Activated gamma-delta T cell treated with anti-CD3 and anti-CD28 coated beads, Interleukin-2, amount 50 U/mL, for 16 hours (primary cell): ENCODE results near the gene GPC2.
"Not testable (repeated sequence)": the region's sequence is repeated elsewhere in the genome, so short reads cannot be mapped to it uniquely, and the experiment has no call there.

ENCODE experiments used
- DNase-seq: peaks from one replicate; pipeline ENCODE4 v3.0.0-alpha.2; 2020; ENCODE audit warnings: low read depth

The GPC2 gene

DNA sequence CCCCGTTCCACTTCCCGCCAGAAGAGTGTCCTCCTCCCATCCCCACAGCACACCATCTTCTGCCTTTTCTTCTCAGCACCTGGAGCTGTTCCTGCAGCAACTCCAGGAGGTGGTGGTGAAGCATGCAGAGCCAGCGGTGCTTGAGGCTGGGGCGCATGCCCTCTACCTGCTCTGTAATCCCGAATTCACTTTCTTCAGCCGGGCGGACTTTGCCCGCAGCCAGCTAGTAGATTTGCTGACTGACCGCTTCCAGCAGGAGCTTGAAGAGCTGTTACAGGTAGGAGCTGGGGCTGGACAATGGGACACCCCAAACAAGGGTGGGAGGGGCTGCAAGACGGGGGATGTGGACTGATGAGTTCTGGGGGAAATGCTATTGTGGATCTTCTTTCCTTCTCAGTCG, 23.5 kb upstream of the GPC2 start:
- no peak for DNase-seq

DNA sequence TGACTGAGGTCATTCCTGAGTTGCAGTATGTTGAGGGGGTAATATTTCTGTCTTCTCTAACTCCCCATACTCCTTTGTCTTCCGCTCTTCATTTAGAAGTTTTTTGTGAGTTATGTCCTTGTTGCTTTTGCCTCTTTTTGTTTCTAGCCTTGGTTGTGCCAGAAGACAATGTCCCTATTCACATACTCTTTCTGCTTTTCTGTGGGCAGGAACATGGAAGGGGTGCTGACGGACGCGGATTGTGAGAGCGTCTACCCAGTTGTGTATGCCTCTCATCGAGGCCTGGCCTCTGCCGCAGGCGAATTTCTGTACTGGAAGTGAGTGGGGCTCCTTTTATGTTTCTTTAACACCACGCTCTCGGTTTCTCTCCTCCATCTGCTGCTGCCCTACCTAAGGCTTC, 21.1 kb upstream of the GPC2 start:
- no peak for DNase-seq

DNA sequence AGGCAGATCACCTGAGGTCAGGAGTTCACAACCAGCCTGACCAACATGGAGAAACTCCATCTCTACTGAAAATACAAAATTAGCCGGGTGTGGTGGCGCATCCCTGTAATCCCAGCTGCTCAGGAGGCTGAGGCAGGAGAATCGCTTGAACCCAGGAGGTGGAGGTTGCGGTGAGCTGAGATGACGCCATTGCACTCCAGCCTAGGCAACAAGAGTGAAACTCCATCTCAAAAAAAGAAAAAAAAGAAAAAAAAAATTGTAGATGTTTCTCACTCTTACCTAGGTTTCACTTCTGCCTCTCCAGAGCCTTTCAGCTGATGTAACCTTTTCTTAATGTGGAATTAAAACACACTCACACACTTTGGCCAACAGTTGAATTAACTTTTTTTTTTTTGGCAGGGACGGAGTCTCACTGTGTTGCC, 18.7 kb upstream of the GPC2 start:
- DNase-seq, result not testable (repeated sequence)

DNA sequence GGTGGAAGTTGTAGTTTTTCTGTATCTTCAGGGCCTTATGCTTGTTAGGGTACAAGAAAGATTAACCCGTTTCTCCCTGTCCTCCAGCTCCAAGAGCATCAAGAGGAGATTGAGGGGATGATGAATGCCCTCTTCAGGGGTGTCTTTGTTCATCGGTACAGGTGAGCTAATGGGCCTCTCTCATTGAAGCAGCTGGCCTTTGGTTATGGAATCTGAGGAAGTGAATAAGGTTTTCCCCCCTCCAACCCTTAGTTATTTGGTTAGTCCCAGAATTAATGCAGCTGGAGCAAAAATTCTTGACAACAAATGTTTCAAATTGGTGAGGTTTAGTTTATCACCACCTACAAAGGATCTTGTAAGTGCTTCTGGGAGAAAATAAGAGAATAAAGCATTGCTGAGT, 18.0 kb upstream of the GPC2 start:
- no peak for DNase-seq

DNA sequence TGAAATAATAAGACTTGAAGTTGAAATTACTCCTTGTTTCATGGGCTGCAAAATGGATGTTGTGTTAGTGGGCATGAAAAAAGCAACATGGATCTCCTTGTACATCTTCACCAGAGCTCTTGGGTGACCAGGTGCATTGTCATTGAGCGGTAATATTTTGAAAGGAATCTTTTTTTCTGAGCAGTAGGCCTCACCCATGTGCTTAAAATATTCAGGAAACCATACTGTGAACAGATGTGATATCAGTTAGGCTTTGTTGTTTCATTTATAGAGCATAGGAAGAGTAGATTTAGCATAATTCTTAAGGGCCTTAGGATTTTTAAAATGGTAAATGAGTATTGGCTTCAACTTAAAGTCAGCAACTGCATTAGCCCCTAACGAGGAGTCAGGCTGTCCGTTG, 15.8 kb upstream of the GPC2 start:
- DNase-seq, result no peak

DNA sequence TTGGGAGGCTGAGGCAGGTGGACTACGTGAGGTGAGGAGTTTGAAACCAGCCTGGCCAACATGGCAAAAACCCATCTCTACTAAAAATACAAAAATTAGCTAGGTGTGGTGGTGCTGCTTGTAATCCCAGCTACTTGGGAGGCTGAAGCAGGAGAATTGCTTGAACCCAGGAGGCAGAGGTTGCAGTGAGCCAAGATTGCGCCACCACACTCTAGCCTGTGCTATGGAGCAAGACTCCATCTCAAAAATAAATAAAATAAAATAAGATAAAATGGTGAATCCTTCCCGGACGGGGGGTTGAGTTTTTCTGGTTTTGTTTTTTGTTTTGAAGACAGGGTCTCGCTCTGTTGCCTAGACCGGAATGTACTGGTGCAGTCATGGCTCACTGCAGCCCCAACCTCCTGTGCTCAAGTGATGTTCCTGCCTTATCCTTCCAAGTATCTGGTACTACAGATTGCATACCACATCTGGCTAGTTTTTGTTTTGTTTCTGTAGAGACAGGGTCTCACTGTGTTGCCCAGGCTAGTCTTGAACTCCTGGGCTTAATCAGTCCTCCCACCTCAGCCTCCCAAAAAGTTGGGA, 15.2 kb upstream of the GPC2 start:
- not testable (repeated sequence) for DNase-seq

DNA sequence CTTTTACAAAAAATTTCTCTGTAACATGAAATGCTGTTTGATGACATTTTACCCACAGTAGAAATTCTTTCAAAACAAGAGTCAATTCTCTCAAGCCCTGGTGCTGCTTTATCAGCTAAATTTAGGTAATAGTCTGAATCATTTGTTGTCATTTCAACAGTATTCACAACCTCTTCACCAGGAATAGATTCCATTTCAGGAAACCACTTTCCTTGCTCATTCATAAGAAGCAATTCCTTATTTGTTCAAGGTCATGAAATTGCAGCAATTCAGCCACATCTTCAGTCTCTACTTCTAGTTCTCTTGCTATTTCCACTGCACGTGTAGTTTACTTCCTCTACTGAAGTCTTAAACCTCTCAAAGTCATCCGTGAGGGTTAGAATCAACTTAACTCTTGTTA, 14.6 kb upstream of the GPC2 start:
- no peak for DNase-seq

DNA sequence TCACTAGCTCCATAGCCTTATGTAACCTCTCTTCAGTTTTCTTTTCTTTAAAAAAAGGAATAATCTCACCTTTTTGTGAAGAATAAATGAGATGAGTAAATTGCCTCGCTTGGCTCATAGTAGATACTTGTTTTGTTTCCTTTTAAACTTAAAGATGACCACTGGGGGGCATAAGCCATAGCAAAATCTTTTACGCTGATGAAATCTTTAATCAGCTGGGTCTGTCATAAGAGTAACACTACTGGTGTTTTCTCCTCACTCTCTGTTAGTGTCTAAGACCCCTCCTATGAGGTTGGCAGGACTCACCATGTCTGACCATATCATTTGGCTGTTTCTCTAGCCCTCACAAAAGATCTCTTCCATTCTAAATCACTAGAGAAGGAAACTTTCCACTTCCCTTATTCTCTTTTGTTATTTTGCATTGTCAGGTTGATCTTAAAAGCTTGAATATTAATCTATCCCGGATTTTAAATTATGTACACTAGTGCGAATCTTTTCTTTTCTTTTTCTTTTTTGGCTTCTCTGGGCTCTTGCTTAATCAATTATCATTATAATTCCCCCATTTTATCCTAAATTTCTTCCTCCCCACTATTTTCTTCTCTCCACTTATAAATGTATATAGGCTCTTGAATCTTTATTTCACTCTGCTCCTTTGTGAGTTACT, 13.0 kb upstream of the GPC2 start:
- no peak for DNase-seq

DNA sequence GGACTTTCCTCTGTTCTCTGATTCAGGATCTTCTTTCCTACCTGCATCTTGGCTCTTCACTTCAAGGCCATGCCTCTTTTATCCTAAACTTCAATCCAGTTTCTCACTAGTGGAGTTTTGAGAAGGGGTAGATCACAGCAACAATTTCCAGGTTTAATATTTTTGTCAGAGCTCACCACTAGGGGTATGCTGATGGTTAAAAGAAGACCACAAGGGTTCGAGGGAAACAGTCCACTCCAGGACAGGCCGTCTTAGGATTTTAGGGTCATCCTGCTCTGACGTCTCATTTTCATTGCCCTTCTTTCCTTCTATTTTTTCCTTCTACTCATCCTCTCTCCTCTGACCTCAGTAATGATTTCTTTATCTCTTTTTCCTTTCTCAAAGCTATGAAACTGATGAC, 11.9 kb upstream of the GPC2 start:
- DNase-seq, result no peak

DNA sequence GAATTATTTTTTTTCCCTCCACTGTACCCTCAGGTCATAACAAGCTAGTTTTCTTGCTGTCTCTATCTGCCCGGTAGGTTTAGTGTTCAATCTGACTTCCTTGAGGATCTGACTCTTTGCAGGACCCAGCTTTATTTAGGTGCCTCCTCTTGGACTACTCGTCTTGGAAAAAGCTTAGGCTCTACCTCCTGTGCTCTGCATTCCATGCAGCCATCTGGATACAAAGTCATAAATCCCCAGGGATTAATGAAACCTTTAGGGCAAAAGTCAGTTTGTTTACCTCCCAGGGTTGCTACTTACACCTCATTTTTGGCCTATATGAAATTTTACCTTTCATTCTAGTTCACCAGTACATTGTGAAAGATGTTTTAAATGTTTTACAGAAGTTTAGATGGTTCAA, 8.5 kb upstream of the GPC2 start:
- no peak for DNase-seq

DNA sequence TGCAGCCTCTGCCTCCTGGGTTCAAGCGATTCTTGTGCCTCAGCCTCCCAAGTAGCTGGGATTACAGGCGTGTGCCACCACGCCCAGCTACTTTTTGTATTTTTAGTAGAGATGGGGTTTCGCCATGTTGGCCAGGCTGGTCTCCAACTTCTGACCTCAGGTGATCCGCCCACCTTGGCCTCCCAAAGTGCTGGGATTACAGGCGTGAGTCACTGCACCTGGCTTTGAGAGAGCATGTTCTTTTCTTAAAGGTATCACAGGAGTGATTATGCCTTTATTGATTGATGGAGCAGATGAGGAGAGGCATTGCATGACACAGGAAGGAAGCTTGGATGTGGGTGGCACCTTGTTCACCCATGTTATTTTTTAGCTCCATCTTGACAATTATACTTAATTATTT, 5.9 kb upstream of the GPC2 start:
- not testable (repeated sequence) for DNase-seq

DNA sequence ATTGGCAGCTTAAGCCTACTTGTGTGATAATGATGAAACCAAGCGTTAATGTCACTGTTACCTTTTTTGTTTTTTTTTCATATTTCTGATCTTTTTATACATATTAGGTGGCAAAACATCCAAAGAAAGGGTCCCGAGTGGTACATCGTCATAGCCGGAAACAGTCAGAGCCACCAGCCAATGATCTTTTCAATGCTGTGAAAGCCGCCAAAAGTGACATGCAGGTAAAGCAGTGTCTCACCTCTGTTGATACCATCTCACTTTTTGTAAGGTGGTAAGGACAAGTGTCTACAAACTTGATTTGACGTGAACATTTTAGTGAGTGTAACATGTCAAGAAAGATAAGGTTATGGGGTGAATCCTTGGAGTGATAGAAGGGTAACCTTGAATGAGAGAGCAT, 5.4 kb upstream of the GPC2 start:
- DNase-seq, result not testable (repeated sequence)

DNA sequence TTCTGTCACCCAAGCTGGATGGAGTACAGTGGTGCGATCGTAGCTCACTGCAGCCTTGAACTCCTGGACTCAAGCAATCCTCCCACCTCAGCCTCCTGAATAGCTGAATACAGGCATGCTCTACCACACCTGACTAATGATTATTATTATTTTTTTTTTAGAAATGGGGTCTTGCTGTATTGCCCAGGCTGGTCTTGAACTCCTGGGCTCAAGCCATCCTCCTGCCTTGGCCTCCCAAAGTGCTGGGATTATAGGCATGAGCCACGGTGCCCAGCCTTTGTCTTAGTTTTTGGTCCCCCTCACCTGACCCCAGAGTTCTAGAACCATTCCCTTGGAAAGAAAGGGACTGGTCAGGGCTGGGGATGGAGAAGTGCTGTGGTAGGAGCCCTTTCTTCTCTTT, 2.9 kb upstream of the GPC2 start:
- not testable (repeated sequence) for DNase-seq

DNA sequence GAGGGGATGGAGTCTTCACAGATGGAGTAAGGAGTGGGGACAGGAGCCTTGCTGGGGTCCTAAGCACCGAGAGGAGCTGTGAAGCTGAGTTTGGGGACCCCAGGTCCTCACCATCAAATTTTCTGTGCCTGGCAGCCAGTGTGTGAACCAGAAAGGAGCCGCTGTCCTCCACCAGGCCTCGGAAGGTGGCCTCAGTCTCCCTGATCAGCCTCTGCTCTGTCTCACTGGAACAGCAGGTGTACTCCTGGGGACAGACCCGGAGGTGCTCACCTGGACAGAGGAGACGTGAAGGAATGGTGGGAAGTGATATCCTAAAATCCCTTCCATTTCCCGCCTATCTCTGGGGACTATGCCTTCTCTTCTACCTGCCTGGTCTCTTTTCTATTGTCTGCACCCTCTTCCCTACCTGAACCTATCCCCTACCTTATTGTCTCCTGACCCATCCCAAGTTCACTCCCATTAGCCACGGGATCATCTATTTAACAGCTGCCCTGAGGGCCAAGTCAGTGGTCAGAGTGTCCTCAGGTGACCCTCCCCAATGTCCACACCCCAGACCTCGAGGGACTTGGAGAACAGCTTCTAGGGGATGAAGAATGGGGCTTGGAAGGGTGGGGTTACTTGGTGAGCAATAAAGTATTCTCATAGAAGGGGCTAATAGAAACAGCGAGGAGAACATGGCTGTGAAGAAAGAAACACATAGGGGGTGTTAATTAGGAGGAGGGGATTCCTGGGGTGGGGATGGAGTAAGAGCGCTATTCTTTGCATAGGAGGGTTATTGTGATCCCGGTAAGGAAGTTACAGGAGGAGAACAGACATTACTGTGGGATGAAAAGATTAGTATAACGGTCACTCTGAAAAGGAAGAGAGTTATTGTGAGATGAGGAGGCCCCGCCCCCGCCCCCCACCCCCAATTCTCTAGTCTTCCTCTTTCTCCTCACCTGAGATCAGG, 811 bp downstream of the GPC2 start:
- no peak for DNase-seq

DNA sequence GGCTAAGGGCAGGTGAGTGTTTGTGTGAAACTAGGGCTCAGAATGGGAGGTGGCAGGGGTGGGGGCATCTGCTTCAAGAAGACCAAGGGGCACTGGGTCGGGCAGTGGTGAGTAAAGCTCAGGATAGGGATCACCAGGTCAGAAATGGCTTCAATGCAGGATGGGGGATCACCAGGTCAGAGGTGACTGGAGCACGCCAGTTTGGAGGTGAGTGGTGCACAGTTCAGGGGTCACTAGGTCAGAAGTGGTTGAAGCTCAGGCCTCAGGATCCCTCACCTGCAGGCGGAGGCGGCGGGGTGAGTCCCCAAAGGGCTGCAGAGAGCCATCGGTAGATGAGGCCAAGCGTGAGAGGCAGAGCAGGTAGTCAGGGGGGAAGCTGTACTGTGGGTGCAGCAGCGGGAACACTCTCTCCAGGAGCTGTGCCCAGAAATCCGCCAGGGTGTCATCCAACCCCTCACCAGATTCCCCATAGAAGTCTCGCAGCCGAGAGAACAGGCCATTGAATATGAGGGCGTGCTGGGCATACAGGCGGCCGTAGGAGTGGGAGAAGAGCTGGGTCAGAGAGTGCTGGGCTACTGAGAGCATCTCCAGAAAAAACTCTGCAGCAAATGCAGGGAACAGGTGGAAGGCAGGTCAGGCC, 1.8 kb downstream of the GPC2 start:
- no peak for DNase-seq

DNA sequence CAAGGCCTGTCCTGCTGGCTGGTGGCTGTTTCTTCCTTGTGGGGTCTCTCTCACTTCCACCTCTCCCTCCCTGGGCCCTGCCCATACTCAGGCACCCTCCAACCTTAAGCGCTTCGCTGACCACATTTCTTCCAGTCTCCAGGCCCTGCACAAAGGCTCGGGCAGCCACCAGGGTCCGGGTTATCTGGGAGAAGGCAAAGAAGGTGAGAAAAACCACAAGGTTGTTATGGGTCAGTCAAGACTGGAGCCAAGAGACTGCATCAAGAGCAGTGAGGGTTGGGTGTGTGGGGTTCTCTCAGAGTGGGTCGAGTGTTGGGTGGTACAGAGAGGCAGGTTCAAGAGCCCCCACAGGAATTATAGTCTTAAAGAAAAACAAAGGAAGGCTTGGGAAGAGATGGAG, 2.6 kb downstream of the GPC2 start:
- DNase-seq, result no peak

DNA sequence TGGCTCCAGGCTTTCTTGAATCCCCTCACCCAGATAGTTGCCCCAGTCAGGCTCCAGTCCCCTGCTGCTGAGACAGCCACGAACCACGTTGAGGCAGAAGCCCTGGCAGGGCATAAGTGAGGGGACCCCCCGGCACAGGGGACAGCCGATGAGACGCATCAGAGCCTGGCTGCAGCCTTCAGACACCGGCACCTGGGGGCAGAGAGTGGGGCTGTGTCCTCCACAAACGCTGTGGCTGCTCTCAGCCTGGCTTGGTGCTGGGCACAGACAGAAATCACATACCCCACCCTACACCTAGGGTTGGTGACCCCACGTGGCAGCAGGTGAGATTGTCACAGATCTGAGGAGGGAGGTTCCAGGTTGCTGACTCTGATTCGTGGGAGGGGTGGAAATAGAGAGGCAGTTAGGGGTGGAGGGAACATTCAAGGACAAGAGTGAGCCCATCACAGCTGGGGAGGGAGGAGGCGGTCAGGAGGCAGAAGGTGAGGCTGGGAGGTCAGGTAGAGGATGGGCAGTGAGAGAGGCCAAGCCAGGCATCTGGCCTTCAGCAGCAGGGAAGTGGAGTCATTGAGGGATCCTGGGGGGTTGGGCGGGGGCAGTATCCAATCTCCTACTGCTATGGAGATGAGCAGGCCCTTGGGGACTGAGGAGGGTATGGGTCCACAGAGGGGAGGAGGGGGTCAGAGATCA, 3.2 kb downstream of the GPC2 start:
- no peak for DNase-seq

DNA sequence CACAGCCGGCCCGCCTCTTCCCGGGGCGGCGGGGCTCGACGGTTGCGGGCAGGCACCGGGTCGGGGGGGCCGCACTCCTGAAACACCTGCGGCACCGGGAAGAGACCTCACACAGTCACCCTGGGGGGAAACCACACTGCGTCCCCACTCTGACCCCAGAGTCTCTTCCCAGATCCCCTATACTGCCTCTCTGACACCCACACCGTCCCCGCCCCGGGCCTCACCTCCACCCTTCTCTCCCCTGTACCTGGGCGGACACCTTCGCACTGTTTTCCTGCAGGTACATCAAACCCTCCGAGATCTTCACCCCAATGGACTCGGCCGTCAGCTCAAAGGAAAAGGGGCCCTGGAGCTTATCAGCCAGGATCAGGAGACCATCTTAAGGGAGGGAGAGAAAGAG, 5.3 kb downstream of the GPC2 start:
- DNase-seq, result no peak

DNA sequence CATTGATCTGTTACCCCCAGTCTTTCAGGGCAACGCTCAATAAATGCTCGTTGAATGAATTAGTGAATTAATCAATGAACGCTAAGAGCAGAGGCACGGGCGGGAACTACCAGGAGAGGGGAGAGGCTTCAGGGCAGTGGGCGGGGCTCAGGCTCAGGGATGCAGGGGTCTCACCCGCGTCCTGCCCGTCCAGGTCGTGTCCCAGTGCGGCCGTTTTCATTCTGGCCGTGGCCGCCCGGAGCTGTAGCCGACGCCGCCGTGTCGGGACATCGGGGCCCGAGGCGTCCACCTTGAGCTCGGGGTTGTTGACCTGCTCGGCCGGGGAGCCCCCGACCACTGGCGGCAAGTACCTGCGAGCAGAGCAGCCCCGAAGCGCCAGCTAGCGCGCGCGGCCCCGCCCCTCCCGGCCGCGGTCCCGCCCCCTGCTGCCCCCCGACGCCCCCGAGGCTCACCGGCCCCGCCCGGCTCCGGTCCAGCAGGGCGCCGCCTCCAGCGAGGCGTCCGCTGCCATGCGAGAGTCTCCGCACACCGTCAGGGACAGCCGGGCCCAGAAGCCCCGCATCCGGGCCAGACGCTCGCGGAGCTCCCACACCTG, 6.0 kb downstream of the GPC2 start:
- no peak for DNase-seq

DNA sequence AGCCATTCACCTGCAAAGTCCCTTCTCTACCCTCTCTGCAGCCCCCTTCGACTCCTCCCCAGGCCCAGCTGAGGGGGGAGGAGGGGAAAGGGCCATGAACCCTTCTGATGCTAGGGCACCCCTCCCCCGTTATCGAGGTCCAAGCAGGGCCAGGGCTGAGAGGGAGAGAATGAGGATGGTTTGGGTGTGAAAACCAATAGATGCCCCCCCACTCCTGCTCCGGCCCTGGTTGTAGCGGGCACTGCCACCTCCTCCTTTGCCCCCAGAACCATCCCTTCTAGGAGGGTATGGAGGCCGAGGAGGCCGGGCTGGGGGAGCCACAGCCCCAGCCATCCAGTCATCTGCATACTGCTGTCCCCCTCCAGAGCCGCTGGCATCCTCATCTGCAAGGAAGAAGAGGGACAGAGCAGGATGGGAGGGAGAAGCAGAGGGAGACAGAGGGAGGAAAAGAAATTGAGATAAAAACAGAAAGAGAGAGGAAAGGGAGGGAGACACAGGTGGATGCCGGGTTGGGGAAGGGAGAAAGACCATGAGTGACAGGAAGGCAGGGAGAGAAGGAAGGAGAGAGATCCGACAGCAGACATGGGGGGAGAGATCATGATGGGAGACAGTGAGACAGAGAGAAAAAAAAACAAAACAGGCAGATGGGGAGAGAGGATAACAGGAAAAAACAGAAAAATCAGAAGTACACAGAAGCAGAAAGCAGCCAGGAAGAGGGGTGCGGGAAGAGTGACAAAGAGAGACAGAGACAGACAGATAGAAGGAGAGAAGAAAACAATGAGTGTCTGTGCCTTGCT, 6.9 kb downstream of the GPC2 start:
- no peak for DNase-seq
